NCI-H146 (cell line): ENCODE measurements around the gene SCG3.

ENCODE experiments used
- DNase-seq: peaks from one replicate; lab custom pipeline; 2025; lab: John Stamatoyannopoulos, UW

The SCG3 gene

GRCh38 chr15:51758645-51759044 lies 77.3 kb downstream of the SCG3 start:
- DNase-seq, result no peak

DNA sequence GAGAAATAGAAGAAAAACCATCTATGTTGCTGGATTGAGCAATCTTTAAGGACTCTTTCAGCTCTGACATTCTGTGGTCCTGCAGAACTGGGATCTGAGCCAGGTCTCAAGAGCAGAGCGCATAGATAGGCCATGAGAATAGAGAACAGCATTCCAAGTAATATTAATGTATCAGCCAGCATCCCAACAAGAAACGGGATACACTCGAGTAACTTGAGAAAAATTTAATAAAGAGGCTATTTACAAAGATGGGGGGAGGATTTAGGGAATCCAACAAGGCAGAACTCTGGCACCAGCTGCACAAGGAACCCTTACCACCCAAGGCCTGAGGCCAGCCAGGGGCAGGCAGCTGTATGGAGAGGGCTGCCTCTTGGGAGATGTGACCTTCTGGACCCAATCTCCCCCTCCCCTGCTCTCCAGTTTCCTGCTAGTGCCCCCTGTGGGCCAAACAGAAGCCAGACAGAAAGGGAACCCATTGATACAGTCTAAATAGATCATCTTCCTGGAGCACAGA lies 78.3 kb downstream of the SCG3 start:
- DNase-seq, result peak; percentile 4

DNA sequence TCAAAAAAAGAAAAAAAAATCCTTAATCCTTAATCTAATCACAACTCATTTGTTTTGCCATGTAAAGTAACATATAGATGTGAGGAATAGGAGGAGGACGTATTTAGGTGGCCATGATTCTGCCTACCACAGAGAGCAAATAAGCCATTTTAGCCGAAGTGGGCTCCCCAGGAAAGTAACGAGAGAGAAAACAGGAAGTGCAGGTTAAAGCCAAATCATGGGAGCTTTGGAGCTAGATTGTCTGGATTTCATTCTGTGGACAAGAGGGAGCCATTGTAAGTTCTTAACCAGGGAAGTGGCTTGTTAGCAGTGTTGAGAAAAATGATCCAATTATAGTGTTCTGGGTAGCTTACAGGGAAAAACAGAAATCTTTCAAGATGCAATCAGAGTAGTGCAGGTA lies 79.5 kb downstream of the SCG3 start:
- no peak for DNase-seq

DNA sequence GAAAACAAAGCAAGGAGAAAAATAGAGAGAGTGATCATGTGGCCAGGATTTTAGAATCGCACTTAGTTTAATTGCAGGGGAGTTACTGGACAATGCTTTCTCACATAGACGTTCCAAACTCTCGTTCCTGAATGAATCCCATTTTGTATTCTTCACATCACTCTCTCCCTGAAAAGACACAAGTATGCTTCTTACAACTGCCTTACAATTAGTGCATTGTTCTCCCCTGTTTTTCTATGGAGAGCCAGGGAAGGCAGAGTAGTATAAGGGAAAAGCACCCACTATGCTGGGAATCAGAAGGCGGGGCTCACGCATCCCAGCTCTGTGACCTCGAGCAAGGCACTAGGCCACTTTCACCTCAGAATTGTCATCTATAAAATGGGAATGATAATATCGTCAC lies 84.4 kb downstream of the SCG3 start:
- no peak for DNase-seq

- no peak for DNase-seq
These were observed 85.0 kb downstream of the SCG3 start for GRCh38 chr15:51766341-51766740.

DNA sequence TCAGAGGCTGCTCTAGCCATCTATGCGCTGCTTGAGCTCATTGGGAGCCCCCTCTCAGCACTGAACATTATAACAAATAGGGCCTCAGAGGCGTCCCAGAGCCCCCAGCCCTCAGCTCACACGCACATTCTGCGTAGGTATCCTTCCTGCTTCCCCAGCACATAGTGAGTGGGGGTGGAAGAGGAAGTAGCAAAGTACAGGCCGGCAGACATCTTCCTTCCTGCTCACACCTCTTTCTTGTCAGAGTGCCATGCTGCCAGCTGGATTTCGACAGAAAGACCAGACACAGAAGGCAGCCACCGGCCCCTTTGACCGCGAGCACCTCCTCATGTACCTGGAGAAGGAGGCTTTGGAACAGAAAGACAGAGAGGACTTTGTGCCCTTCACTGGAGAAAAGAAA lies 86.7 kb downstream of the SCG3 start:
- DNase-seq, result no peak
